ENCODE results near the gene EVC2. TPM values are rescaled to one million over a fixed set of nuclear protein-coding genes. Genes with fewer than 3 reads are reported as not detected.
"Not testable (repeated sequence)": the region's sequence is repeated elsewhere in the genome, so short reads cannot be mapped to it uniquely, and the experiment has no call there.

The EVC2 gene
- total RNA-seq, 1 donor from 2014 or later: 0.43 TPM

DNA sequence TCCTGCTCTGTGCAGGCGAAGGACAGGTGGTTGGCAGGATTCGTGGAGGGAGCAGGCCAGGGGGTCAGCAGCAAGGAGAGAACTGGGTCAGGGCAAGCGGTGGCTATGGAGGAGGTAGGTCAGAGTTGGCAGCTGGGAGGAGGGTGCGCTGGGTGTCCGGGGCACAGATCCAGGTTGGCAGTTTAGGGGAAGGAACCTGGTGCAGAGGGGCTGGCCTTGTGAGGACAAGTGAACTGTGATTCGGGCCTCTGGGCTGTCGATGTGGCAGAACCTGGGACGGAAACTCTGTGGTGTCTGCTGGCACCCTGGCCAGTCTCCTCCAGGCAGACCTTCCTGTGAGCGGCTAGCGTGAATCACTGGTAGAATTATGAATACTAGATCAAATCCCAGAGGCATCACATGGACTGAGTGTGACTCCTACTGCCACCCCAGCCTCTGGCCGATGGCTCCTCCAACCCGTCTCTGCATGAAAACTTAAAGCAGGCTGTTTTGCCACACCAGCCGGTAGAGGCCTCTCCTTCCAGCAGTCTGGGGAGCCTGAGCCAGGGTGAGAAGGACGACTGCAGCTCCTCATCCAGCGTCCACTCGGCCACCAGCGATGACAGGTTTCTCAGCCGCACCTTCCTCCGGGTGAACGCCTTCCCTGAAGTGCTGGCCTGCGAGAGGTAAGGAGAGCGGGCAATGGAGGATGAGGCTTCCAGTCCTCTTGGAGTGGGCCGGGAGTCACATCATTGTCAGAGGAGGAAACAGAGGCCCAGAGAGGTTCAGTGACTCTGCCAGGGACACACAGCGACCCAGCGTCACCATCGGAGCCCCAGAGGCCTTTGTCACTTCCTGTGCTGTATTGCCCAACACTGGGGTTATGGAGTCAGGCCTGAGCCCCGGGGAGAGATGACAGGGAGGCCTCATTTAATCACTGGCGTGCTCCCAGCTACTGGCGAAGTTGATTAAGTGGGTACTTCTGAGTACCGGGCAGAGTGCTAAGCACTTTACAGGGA, 22.9 kb upstream of the EVC2 start:
- no peak overlapping the region for H3K4me3 Mint-ChIP-seq (ENCODE audit: low read depth)
- no peaks in the 10 kb centered on the region for H3K36me3 Mint-ChIP-seq (ENCODE audit: low read depth)
- no peak for DNase-seq (ENCODE audit: low spot score)
- intact Hi-C loops (cut with micrococcal nuclease): no loop called here
- H3K9me3 Mint-ChIP-seq: peaks cover 5% of the 10 kb centered on the region
- H3K27me3 Mint-ChIP-seq (ENCODE audit: low read depth): no peaks in the 10 kb centered on the region
- H3K27ac Mint-ChIP-seq: no peak overlapping the region
- no peaks in the 10 kb centered on the region for H3K4me1 Mint-ChIP-seq (ENCODE audit: low read depth)

GRCh38 chr4:5730436-5730835, 22.1 kb upstream of the EVC2 start:
- Mint-ChIP-seq H3K4me3 (ENCODE audit: low read depth) (no peak overlapping the region), H3K36me3 (ENCODE audit: low read depth) (no peaks in the 10 kb centered on the region), H3K4me1 (ENCODE audit: low read depth) (no peaks in the 10 kb centered on the region), H3K27me3 (ENCODE audit: low read depth) (no peaks in the 10 kb centered on the region), H3K9me3 (peaks cover 5% of the 10 kb centered on the region), H3K27ac (no peak overlapping the region)
- intact Hi-C loops (cut with micrococcal nuclease): no loop called here
- no peak for DNase-seq (ENCODE audit: low spot score)

DNA sequence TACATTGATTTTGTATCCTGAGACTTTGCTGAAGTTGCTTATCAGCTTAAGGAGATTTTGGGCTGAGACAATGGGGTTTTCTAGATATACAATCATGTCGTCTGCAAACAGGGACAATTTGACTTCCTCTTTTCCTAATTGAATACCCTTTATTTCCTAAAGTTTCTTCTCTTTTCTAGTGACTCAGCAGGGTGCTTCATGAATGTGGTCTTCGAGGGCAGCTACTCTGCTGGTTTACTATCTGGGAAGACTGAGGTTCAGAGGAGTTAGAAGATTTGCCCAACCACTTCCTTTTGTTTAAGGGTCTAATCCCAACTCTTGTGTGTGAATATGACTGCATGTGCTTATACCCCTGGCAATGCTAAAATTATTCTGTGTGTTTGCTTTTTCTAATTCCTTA, 20.1 kb upstream of the EVC2 start:
- H3K27ac Mint-ChIP-seq; H3K4me3 Mint-ChIP-seq (ENCODE audit: low read depth); H3K36me3 Mint-ChIP-seq (ENCODE audit: low read depth); H3K4me1 Mint-ChIP-seq (ENCODE audit: low read depth); H3K9me3 Mint-ChIP-seq; DNase-seq (ENCODE audit: low spot score); intact Hi-C loops (cut with micrococcal nuclease); H3K27me3 Mint-ChIP-seq (ENCODE audit: low read depth): not testable (repeated sequence)

- Mint-ChIP-seq H3K27me3 (ENCODE audit: low read depth) (no peaks in the 10 kb centered on the region), H3K4me1 (ENCODE audit: low read depth) (no peaks in the 10 kb centered on the region), H3K9me3 (peaks cover 5% of the 10 kb centered on the region), H3K4me3 (ENCODE audit: low read depth) (no peak overlapping the region), H3K36me3 (ENCODE audit: low read depth) (no peaks in the 10 kb centered on the region), H3K27ac (no peak overlapping the region)
- intact Hi-C loops (cut with micrococcal nuclease): no loop called here
- DNase-seq (ENCODE audit: low spot score): no peak
These were observed 16.0 kb upstream of the EVC2 start for GRCh38 chr4:5724377-5724776.

- H3K36me3 Mint-ChIP-seq (ENCODE audit: low read depth): no peaks in the 10 kb centered on the region
- no peak for DNase-seq (ENCODE audit: low spot score)
- no peaks in the 10 kb centered on the region for H3K4me1 Mint-ChIP-seq (ENCODE audit: low read depth)
- no peak overlapping the region for H3K4me3 Mint-ChIP-seq (ENCODE audit: low read depth)
- intact Hi-C loops (cut with micrococcal nuclease): no loop called here
- no peak overlapping the region for H3K27ac Mint-ChIP-seq
- H3K27me3 Mint-ChIP-seq (ENCODE audit: low read depth): no peaks in the 10 kb centered on the region
- peaks cover 5% of the 10 kb centered on the region for H3K9me3 Mint-ChIP-seq
These were observed 14.0 kb upstream of the EVC2 start for GRCh38 chr4:5722328-5722727.

DNA sequence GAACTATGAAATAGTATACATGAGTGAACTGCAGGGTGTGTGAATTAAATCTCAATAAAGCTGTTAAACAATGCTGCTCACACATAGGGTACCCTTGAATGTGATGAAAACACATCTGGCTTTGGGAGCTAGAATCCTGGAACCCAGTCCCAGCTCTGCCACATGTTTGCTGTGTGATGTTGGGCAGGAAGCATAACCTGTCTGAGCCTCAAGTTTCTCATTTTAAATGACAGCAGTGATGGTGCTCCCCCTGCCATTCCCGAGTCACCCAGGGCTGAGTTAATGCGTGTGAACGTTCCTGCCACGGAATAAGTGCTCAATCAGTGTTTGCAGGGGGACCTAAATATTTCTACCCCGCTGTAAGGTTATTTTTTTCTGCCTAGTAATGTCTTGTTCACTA, 13.6 kb upstream of the EVC2 start:
- H3K9me3 Mint-ChIP-seq: peaks cover 9% of the 10 kb centered on the region
- intact Hi-C loops (cut with micrococcal nuclease): no loop called here
- H3K4me1 Mint-ChIP-seq (ENCODE audit: low read depth): no peaks in the 10 kb centered on the region
- H3K27me3 Mint-ChIP-seq (ENCODE audit: low read depth): no peaks in the 10 kb centered on the region
- H3K27ac Mint-ChIP-seq: no peak overlapping the region
- no peaks in the 10 kb centered on the region for H3K36me3 Mint-ChIP-seq (ENCODE audit: low read depth)
- no peak overlapping the region for H3K4me3 Mint-ChIP-seq (ENCODE audit: low read depth)
- DNase-seq (ENCODE audit: low spot score): no peak

GRCh38 chr4:5720980-5721379, 12.6 kb upstream of the EVC2 start:
- no peak overlapping the region for H3K4me3 Mint-ChIP-seq (ENCODE audit: low read depth)
- intact Hi-C loops (cut with micrococcal nuclease): no loop called here
- H3K27me3 Mint-ChIP-seq (ENCODE audit: low read depth): no peaks in the 10 kb centered on the region
- no peak for DNase-seq (ENCODE audit: low spot score)
- H3K4me1 Mint-ChIP-seq (ENCODE audit: low read depth): no peaks in the 10 kb centered on the region
- H3K9me3 Mint-ChIP-seq: peaks cover 13% of the 10 kb centered on the region
- H3K36me3 Mint-ChIP-seq (ENCODE audit: low read depth): no peaks in the 10 kb centered on the region
- H3K27ac Mint-ChIP-seq: no peak overlapping the region

- H3K36me3 Mint-ChIP-seq (ENCODE audit: low read depth): no peaks in the 10 kb centered on the region
- intact Hi-C loops (cut with micrococcal nuclease): no loop called here
- no peaks in the 10 kb centered on the region for H3K27me3 Mint-ChIP-seq (ENCODE audit: low read depth)
- H3K9me3 Mint-ChIP-seq: peaks cover 14% of the 10 kb centered on the region
- H3K4me1 Mint-ChIP-seq (ENCODE audit: low read depth): no peaks in the 10 kb centered on the region
- no peak for DNase-seq (ENCODE audit: low spot score)
- no peak overlapping the region for H3K4me3 Mint-ChIP-seq (ENCODE audit: low read depth)
- H3K27ac Mint-ChIP-seq: no peak overlapping the region
These were observed 11.9 kb upstream of the EVC2 start for GRCh38 chr4:5720157-5720850.

DNA sequence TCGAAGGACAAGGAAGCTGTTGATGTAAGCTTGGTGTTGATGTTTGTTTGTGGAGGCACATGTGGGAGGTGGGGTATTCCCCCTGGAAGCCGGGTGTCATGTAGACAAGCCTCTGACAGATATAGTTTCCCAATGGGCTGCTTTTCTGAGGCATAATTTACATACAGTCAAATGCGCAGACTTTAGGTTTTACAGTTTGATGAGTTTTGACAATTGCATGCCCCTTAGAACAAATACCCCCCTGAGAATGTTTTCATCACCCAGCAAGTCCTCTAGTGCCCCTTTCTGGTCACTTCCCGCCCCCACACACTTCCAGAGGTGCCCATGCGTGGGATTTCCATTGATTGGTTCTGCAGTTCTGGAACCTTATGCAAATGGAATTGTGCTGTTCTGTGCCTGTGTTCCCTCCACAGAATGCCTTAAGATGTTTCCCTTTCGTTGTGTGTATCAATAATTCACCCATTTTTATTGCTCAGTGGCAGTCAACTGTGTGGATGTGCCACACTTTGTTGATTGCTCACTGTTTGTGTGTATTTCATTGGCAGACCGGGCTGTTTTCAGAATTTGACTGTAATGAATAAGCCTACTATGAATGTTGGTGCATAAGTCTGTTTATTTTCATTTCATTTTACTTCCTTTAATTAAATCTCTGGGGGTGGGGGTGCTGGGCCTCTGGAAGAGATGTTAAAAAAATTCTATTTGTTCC, 11.1 kb upstream of the EVC2 start:
- DNase-seq (ENCODE audit: low spot score): no peak
- Mint-ChIP-seq H3K9me3 (peaks cover 20% of the 10 kb centered on the region), H3K4me3 (ENCODE audit: low read depth) (no peak overlapping the region), H3K27me3 (ENCODE audit: low read depth) (no peaks in the 10 kb centered on the region), H3K4me1 (ENCODE audit: low read depth) (no peaks in the 10 kb centered on the region), H3K36me3 (ENCODE audit: low read depth) (no peaks in the 10 kb centered on the region), H3K27ac (no peak overlapping the region)
- intact Hi-C loops (cut with micrococcal nuclease): no loop called here

DNA sequence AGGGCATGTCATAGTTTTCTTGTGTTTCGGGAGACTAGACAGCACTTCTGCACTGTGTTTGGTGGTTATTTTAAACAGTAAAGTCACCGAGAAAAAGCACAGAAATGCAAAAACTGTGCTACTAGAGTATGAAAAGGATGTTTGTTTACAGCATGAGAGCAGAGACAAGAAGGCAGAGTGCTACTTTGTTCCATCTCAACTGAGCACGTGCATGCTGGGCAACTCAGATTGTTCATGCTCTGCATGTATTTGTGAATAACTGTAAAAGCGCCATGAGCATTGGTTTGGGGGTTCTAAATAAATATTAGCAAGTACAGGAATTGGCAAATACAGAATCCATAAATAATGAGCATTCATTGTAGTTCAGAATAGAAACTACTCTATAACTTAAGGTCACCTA, 10.1 kb upstream of the EVC2 start:
- Mint-ChIP-seq H3K9me3 (peaks cover 27% of the 10 kb centered on the region), H3K4me1 (ENCODE audit: low read depth) (no peaks in the 10 kb centered on the region)

GRCh38 chr4:5717449-5718158, 9.2 kb upstream of the EVC2 start:
- Mint-ChIP-seq H3K36me3 (ENCODE audit: low read depth) (no peaks in the 10 kb centered on the region), H3K4me3 (ENCODE audit: low read depth) (no peak overlapping the region), H3K9me3 (peaks cover 27% of the 10 kb centered on the region), H3K4me1 (ENCODE audit: low read depth) (no peaks in the 10 kb centered on the region), H3K27me3 (ENCODE audit: low read depth) (peaks cover 5% of the 10 kb centered on the region), H3K27ac (no peak overlapping the region)
- intact Hi-C loops (cut with micrococcal nuclease): no loop called here
- no peak for DNase-seq (ENCODE audit: low spot score)

More for the DNA sequence above, 10.1 kb upstream of the EVC2 start:
- Mint-ChIP-seq H3K27me3 (ENCODE audit: low read depth) (peaks cover 4% of the 10 kb centered on the region), H3K4me3 (ENCODE audit: low read depth) (no peak overlapping the region), H3K36me3 (ENCODE audit: low read depth) (no peaks in the 10 kb centered on the region), H3K27ac (no peak overlapping the region)
- intact Hi-C loops (cut with micrococcal nuclease): no loop called here
- DNase-seq (ENCODE audit: low spot score): no peak

GRCh38 chr4:5716391-5716790, 8.0 kb upstream of the EVC2 start:
- H3K4me1 Mint-ChIP-seq (ENCODE audit: low read depth): peaks cover 2% of the 10 kb centered on the region
- H3K4me3 Mint-ChIP-seq (ENCODE audit: low read depth): no peak overlapping the region
- peaks cover 15% of the 10 kb centered on the region for H3K27me3 Mint-ChIP-seq (ENCODE audit: low read depth)
- no peak for DNase-seq (ENCODE audit: low spot score)
- no peak overlapping the region for H3K27ac Mint-ChIP-seq
- peaks cover 27% of the 10 kb centered on the region for H3K9me3 Mint-ChIP-seq
- intact Hi-C loops (cut with micrococcal nuclease): no loop called here
- H3K36me3 Mint-ChIP-seq (ENCODE audit: low read depth): no peaks in the 10 kb centered on the region

Data from activated T-helper 2 cell treated with anti-CD3 and anti-CD28 coated beads, Interferon-gamma antibody, Interleukin-2, Interleukin-4, amounts not matched to agents 10 μg/mL and 5 μg/mL and 100 μg/mL, durations not matched to agents 14 hours and 24 hours and 36 hours (primary cell).